GM10266 (cell line): ENCODE measurements around the gene NTMT2.
"Not testable (repeated sequence)": the region's sequence is repeated elsewhere in the genome, so short reads cannot be mapped to it uniquely, and the experiment has no call there.

Source experiments
- DNase-seq: peaks from one replicate; pipeline ENCODE4 v3.0.0; 2012; ENCODE audit errors: extremely low spot score
- CTCF ChIP-seq: IDR thresholded peaks from 2 replicates; pipeline ENCODE4 v1.5.1; 2012; ENCODE audit warnings: mild to moderate bottlenecking, low read depth; ENCODE audit not compliant: control insufficient read depth, insufficient read depth; ENCODE audit errors: missing control alignments

Gene NTMT2

GRCh38 chr1:170145770-170146676 is at the start of gene NTMT2:
Gene NTMT2, plus strand, starts transcription at chr1:170145959. Its CDS starts 149 bp downstream, at chr1:170146108.
- DNase-seq: no peak
- no peak for TF ChIP-seq CTCF

GRCh38 chr1:170095976-170096748 is 49.6 kb upstream of the NTMT2 start:
- TF ChIP-seq CTCF: no peak
- no peak for DNase-seq

GRCh38 chr1:170096806-170097340 is 48.9 kb upstream of the NTMT2 start:
- no peak for DNase-seq
- no peak for TF ChIP-seq CTCF

GRCh38 chr1:170097449-170097948 is 48.3 kb upstream of the NTMT2 start:
- no peak for TF ChIP-seq CTCF
- no peak for DNase-seq

GRCh38 chr1:170113140-170113539 is 32.6 kb upstream of the NTMT2 start:
- DNase-seq: not testable (repeated sequence)

- no peak for DNase-seq
- no peak for TF ChIP-seq CTCF
These were observed 30.9 kb upstream of the NTMT2 start for GRCh38 chr1:170114906-170115305.

- DNase-seq: no peak
- no peak for TF ChIP-seq CTCF
These were observed 23.4 kb upstream of the NTMT2 start for GRCh38 chr1:170122366-170122765.
